ENCODE measurements around the gene DYNLT2B.
A peak's percentile ranks its signal among the peaks of the same experiment; 100 is the strongest.

Gene DYNLT2B

DNA sequence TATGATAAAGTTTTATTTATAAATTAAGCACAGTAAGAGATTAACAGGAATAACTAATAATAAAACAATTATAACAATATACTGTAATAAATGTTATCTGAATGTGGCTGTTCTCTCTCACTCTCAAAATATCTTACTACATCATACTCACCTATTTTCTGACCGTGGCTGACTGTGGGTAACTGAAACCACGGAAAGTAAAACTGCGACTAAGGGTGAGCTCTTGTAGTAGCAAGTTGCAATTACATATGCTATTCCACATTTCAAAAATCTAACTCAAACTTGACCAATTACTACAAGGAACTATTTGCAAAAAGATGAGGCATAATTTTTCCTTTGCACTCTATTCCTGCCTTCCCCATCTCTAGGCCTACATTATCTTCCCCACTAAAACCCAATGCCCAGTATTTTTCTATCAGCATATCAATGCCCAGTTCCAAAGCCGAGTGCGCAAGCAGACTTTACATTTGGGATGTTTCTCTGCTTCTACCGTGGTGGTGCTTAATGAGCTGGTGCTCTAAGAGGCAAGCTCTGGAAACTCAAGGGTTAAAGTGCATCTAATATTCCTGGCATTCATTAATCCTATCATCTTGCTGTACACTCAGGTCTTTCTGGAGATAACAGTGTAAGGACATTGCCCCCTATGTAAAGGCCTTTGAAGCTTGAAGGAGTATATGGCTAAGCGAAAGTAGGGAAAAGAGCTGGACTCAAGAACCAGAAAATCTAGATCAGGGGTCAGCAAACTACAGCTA is 37.2 kb downstream of the DYNLT2B start:
- peak overlapping the region; percentile 6 for H3K27ac ChIP-seq (ENCODE audit: low read depth, low read length)
- H3K36me3 ChIP-seq (ENCODE audit: control insufficient read depth in 1 of 2, insufficient read depth in 2 of 2, low read length in 2 of 2) = peaks cover 0 to 2% of the 10 kb centered on the region in 2 donors
- peak overlapping the region; percentile 12 to 28 for H3K9ac ChIP-seq (ENCODE audit: low read depth in 1 of 2, low read length in 2 of 2)
- H3K27me3 ChIP-seq (ENCODE audit: control insufficient read depth in 1 of 2, insufficient read depth in 2 of 2, low read length in 2 of 2) = no peaks in the 10 kb centered on the region
- peaks cover 35 to 42% of the 10 kb centered on the region in 2 donors for H3K4me1 ChIP-seq (ENCODE audit: control insufficient read depth in 1 of 2, insufficient read depth in 2 of 2, low read length in 2 of 2)
- peak overlapping the region; percentile 18 to 34 for H3K4me3 ChIP-seq (ENCODE audit: low read depth in 1 of 2, low read length in 2 of 2)
- no peaks in the 10 kb centered on the region for H3K9me3 ChIP-seq (ENCODE audit: control insufficient read depth in 1 of 2, low read length in 2 of 2)

DNA sequence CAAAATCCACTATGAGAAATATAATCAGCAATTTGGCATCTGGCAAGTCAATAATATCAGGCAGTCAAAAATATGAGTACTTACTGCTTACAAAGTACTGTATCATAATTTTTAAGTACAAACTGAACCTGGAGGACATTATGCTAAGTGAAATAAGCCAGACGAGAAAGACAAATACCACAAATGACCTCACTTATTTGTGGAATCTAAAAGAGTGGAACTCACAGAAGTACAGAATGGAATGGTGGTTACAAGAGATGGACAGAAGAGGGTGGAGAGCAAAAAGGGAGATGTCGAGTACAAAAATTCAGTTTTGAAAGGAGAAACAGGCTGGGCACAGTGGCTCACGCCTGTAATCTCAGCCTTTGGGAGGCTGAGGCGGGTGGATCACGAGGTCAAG is 42.9 kb downstream of the DYNLT2B start:
- H3K4me1 ChIP-seq (ENCODE audit: control insufficient read depth in 1 of 2, insufficient read depth in 2 of 2, low read length in 2 of 2) = peaks cover 13 to 27% of the 10 kb centered on the region in 2 donors
- no peak overlapping the region for H3K4me3 ChIP-seq (ENCODE audit: low read depth in 1 of 2, low read length in 2 of 2)
- no peaks in the 10 kb centered on the region for H3K27me3 ChIP-seq (ENCODE audit: control insufficient read depth in 1 of 2, insufficient read depth in 2 of 2, low read length in 2 of 2)
- H3K36me3 ChIP-seq (ENCODE audit: control insufficient read depth in 1 of 2, insufficient read depth in 2 of 2, low read length in 2 of 2) = peaks cover 2 to 26% of the 10 kb centered on the region in 2 donors
- H3K9ac ChIP-seq (ENCODE audit: low read depth in 1 of 2, low read length in 2 of 2) = no peak overlapping the region
- no peak overlapping the region for H3K27ac ChIP-seq (ENCODE audit: low read depth, low read length)
- H3K9me3 ChIP-seq (ENCODE audit: control insufficient read depth in 1 of 2, low read length in 2 of 2) = no peaks in the 10 kb centered on the region

DNA sequence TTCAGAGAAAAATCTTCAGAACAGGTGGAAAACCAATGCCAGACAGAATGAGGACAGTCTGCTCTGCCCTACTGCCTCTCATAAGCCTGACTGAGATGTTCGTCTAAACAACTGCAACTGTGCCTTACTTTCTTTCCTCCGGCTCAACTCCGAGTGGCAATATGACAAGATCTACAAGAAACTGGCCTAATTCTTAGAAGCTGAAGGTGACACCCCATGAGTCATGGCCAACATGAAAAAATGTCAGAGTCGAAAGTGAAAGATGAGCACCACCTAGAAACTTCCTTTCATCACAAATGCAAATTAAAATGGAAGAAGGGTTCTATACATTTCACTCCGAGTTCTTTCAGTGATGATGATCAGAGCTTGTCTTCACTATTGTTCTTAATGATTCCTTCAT is 43.5 kb downstream of the DYNLT2B start:
- H3K4me3 ChIP-seq (ENCODE audit: low read depth in 1 of 2, low read length in 2 of 2) = no peak overlapping the region
- H3K9ac ChIP-seq (ENCODE audit: low read depth in 1 of 2, low read length in 2 of 2) = no peak overlapping the region
- H3K27me3 ChIP-seq (ENCODE audit: control insufficient read depth in 1 of 2, insufficient read depth in 2 of 2, low read length in 2 of 2) = no peaks in the 10 kb centered on the region
- no peaks in the 10 kb centered on the region for H3K9me3 ChIP-seq (ENCODE audit: control insufficient read depth in 1 of 2, low read length in 2 of 2)
- peaks cover 4 to 29% of the 10 kb centered on the region in 2 donors for H3K36me3 ChIP-seq (ENCODE audit: control insufficient read depth in 1 of 2, insufficient read depth in 2 of 2, low read length in 2 of 2)
- H3K27ac ChIP-seq (ENCODE audit: low read depth, low read length) = no peak overlapping the region
- H3K4me1 ChIP-seq (ENCODE audit: control insufficient read depth in 1 of 2, insufficient read depth in 2 of 2, low read length in 2 of 2) = peaks cover 13 to 25% of the 10 kb centered on the region in 2 donors

DNA sequence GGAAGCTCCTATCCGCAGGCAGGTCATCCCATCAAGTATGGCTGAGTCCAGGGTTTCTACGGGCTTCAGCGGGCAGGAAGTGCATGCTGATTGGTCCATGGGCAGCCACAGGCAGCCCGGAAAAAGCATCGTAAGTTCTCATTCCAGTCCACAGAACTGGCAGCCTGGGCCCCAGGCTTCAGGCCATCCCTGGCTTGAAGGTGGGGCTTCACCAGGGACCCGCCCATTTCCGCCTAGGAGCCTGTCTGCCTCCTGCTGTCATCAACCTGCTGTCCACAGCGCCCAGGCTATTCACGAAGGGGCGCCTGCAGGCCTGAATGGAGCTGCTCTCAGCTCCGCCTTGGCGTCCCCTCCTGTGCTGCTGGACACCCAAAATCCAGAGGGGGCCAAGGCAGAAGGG is 44.4 kb downstream of the DYNLT2B start:
- no peak overlapping the region for H3K27ac ChIP-seq (ENCODE audit: low read depth, low read length)
- H3K36me3 ChIP-seq (ENCODE audit: control insufficient read depth in 1 of 2, insufficient read depth in 2 of 2, low read length in 2 of 2) = peaks cover 11 to 39% of the 10 kb centered on the region in 2 donors

DNA sequence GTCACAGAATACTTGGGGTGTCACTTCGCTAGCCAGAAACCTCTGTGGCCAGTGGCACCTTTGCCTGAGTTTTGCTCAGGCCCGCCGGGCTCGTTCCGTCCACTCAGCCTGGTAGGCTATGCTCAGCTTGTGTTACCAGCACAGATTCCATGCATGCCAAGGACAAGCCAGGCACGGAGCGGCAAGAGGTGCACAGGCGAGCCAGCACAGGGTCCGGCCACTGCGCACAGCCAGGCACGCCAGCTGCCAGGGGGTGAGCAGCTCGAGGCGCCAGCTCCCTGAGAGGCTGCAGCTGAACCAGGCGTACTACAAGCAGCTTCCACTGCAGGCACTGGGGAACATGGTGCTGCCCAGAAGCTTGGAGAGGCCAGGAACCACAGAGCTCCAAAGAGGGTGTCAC is 45.2 kb downstream of the DYNLT2B start:
- no peak overlapping the region for H3K4me3 ChIP-seq (ENCODE audit: low read depth in 1 of 2, low read length in 2 of 2)
- H3K4me1 ChIP-seq (ENCODE audit: control insufficient read depth in 1 of 2, insufficient read depth in 2 of 2, low read length in 2 of 2) = peaks cover 0 to 10% of the 10 kb centered on the region in 2 donors
- H3K9ac ChIP-seq (ENCODE audit: low read depth in 1 of 2, low read length in 2 of 2) = no peak overlapping the region
- no peaks in the 10 kb centered on the region for H3K9me3 ChIP-seq (ENCODE audit: control insufficient read depth in 1 of 2, low read length in 2 of 2)
- H3K27ac ChIP-seq (ENCODE audit: low read depth, low read length) = no peak overlapping the region
- no peaks in the 10 kb centered on the region for H3K27me3 ChIP-seq (ENCODE audit: control insufficient read depth in 1 of 2, insufficient read depth in 2 of 2, low read length in 2 of 2)
- peaks cover 11 to 46% of the 10 kb centered on the region in 2 donors for H3K36me3 ChIP-seq (ENCODE audit: control insufficient read depth in 1 of 2, insufficient read depth in 2 of 2, low read length in 2 of 2)

More for the DNA sequence above, 44.4 kb downstream of the DYNLT2B start:
- Histone ChIP-seq H3K9ac (ENCODE audit: low read depth in 1 of 2, low read length in 2 of 2) (no peak overlapping the region), H3K4me3 (ENCODE audit: low read depth in 1 of 2, low read length in 2 of 2) (no peak overlapping the region), H3K4me1 (ENCODE audit: control insufficient read depth in 1 of 2, insufficient read depth in 2 of 2, low read length in 2 of 2) (peaks cover 8 to 16% of the 10 kb centered on the region in 2 donors), H3K27me3 (ENCODE audit: control insufficient read depth in 1 of 2, insufficient read depth in 2 of 2, low read length in 2 of 2) (no peaks in the 10 kb centered on the region), H3K9me3 (ENCODE audit: control insufficient read depth in 1 of 2, low read length in 2 of 2) (no peaks in the 10 kb centered on the region)

DNA sequence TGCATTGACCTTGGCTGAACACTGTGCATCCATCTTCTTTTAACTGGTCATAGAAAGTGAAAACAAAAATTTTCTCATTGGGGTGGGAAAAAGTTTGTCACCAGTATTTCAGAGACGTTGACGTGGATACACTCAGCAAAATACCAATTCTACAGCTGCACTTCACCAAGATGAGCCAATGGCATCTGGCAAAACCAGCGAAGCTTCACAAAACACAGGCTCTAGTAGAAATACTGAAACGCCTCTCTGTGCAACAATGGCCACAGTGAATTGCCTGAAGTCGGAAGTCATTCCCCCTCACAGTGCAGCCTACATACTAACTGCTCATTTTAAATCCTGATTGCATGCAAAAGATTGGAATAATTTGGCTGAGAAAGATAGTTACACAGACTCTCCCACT is 47.5 kb downstream of the DYNLT2B start:
- no peaks in the 10 kb centered on the region for H3K9me3 ChIP-seq (ENCODE audit: control insufficient read depth in 1 of 2, low read length in 2 of 2)
- no peak overlapping the region for H3K4me3 ChIP-seq (ENCODE audit: low read depth in 1 of 2, low read length in 2 of 2)
- no peak overlapping the region for H3K27ac ChIP-seq (ENCODE audit: low read depth, low read length)
- no peak overlapping the region for H3K9ac ChIP-seq (ENCODE audit: low read depth in 1 of 2, low read length in 2 of 2)
- no peaks in the 10 kb centered on the region for H3K27me3 ChIP-seq (ENCODE audit: control insufficient read depth in 1 of 2, insufficient read depth in 2 of 2, low read length in 2 of 2)
- peaks cover 0 to 10% of the 10 kb centered on the region in 2 donors for H3K4me1 ChIP-seq (ENCODE audit: control insufficient read depth in 1 of 2, insufficient read depth in 2 of 2, low read length in 2 of 2)
- H3K36me3 ChIP-seq (ENCODE audit: control insufficient read depth in 1 of 2, insufficient read depth in 2 of 2, low read length in 2 of 2) = peaks cover 11 to 57% of the 10 kb centered on the region in 2 donors

DNA sequence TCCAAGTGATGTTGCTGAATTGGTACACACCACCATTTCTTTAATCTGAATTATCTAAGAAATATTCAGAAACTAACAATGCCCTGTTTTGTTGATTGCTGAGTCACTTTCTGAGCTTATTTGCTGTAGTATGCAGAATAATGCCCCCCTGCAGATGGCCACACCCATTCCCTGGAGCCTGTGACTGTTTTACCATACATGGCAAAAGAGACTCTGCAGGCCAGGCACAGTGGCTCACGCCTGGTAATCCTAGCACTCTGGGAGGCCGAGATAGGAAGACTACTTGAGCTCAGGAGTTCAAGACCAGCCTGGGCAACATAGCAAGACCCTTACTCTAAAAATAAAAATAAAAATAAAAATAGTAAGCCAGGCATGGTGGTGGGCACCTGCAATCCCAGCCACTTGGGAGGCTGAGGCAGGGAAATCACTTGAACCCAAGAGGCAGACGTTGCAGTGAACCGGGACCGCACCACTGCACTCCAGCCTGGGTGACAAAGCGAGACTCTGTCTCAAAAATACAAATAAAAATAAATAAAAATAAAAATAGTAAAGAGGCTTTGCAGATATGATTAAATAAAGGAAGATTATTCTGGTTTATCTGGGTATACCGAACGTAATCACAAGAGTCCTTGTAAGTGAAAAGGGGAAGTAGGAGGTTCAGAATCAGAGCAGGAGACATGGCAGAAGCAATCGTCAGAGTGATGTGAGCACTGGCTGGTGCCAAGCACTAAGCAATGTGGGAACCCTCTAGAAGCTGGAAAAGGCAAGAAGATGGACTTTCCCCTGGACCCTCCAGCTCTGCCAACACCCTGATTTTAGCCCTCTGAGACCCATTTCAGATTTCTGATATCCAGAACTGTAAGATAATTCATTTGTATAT is 49.5 kb downstream of the DYNLT2B start:
- Histone ChIP-seq H3K27me3 (ENCODE audit: control insufficient read depth in 1 of 2, insufficient read depth in 2 of 2, low read length in 2 of 2) (no peaks in the 10 kb centered on the region), H3K4me1 (ENCODE audit: control insufficient read depth in 1 of 2, insufficient read depth in 2 of 2, low read length in 2 of 2) (no peaks in the 10 kb centered on the region), H3K27ac (ENCODE audit: low read depth, low read length) (no peak overlapping the region), H3K9me3 (ENCODE audit: control insufficient read depth in 1 of 2, low read length in 2 of 2) (no peaks in the 10 kb centered on the region), H3K4me3 (ENCODE audit: low read depth in 1 of 2, low read length in 2 of 2) (no peak overlapping the region), H3K9ac (ENCODE audit: low read depth in 1 of 2, low read length in 2 of 2) (no peak overlapping the region), H3K36me3 (ENCODE audit: control insufficient read depth in 1 of 2, insufficient read depth in 2 of 2, low read length in 2 of 2) (peaks cover 11 to 64% of the 10 kb centered on the region in 2 donors)

DNA sequence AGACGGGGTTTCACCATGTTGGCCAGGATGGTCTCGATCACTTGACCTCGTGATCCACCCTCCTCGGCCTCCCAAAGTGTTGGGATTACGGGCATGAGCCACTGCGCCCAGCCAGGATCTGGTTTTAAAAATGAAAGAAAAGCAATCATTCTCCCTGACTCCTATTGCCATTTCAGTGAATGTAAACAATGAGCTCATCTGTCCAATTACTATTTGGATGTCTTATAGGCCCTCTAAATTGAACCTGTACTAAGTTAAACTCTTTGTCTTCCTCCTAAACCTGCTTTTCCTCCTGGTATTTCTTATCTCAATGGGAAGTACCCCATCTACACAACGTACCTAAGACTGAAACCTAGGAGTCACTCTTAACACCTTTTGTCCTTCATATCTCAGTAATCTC is 54.2 kb downstream of the DYNLT2B start:
- Histone ChIP-seq H3K4me3 (ENCODE audit: low read depth in 1 of 2, low read length in 2 of 2) (no peak overlapping the region), H3K27me3 (ENCODE audit: control insufficient read depth in 1 of 2, insufficient read depth in 2 of 2, low read length in 2 of 2) (no peaks in the 10 kb centered on the region), H3K27ac (ENCODE audit: low read depth, low read length) (no peak overlapping the region), H3K9ac (ENCODE audit: low read depth in 1 of 2, low read length in 2 of 2) (no peak overlapping the region), H3K36me3 (ENCODE audit: control insufficient read depth in 1 of 2, insufficient read depth in 2 of 2, low read length in 2 of 2) (peaks cover 3 to 48% of the 10 kb centered on the region in 2 donors), H3K9me3 (ENCODE audit: control insufficient read depth in 1 of 2, low read length in 2 of 2) (no peaks in the 10 kb centered on the region), H3K4me1 (ENCODE audit: control insufficient read depth in 1 of 2, insufficient read depth in 2 of 2, low read length in 2 of 2) (no peaks in the 10 kb centered on the region)

DNA sequence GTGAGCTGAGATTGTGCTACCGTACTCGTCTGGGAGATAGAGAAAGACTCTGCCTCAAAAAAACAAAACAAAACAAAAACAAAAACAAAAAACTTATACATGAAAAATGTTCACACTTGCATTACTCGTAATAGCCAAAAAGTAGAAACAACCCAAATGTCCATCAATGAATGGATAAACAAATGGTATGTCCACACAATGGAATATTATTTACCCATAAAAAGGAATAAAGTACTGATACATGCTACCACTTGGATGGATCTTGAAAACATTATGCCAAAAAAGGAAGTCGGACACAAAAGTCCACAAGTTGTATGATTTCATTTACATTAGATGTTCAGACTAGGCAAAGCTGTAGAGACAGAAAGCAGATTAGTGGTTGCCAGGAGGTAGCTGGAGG is 57.3 kb downstream of the DYNLT2B start:
- H3K27me3 ChIP-seq (ENCODE audit: control insufficient read depth in 1 of 2, insufficient read depth in 2 of 2, low read length in 2 of 2) = no peaks in the 10 kb centered on the region

DNA sequence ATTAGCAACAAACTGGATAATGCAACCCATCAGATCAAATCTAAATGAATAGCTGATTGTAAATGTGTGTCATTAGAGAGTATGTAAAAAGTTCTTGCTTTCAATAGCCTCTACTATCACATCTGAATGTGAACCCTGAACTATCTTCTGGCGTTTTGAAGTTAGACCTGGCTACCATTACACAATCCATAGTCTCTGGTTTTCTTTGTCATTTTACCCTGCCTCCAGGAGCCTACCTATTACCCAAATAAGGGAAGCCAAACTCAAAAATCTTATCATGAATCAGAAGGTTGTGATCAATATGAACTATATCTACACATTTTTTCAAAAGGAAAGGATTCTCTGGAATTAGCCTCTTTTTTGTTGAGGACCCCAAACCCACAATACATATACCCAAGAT is 62.3 kb downstream of the DYNLT2B start:
- Histone ChIP-seq H3K9ac (ENCODE audit: low read depth in 1 of 2, low read length in 2 of 2) (no peak overlapping the region), H3K4me1 (ENCODE audit: control insufficient read depth in 1 of 2, insufficient read depth in 2 of 2, low read length in 2 of 2) (no peaks in the 10 kb centered on the region), H3K36me3 (ENCODE audit: control insufficient read depth in 1 of 2, insufficient read depth in 2 of 2, low read length in 2 of 2) (peaks cover under 1 to 36% of the 10 kb centered on the region in 2 donors), H3K27ac (ENCODE audit: low read depth, low read length) (no peak overlapping the region), H3K4me3 (ENCODE audit: low read depth in 1 of 2, low read length in 2 of 2) (no peak overlapping the region), H3K27me3 (ENCODE audit: control insufficient read depth in 1 of 2, insufficient read depth in 2 of 2, low read length in 2 of 2) (no peaks in the 10 kb centered on the region), H3K9me3 (ENCODE audit: control insufficient read depth in 1 of 2, low read length in 2 of 2) (no peaks in the 10 kb centered on the region)

More for the DNA sequence above, 57.3 kb downstream of the DYNLT2B start:
- no peak overlapping the region for H3K4me3 ChIP-seq (ENCODE audit: low read depth in 1 of 2, low read length in 2 of 2)
- no peaks in the 10 kb centered on the region for H3K9me3 ChIP-seq (ENCODE audit: control insufficient read depth in 1 of 2, low read length in 2 of 2)
- H3K27ac ChIP-seq (ENCODE audit: low read depth, low read length) = no peak overlapping the region
- H3K4me1 ChIP-seq (ENCODE audit: control insufficient read depth in 1 of 2, insufficient read depth in 2 of 2, low read length in 2 of 2) = no peaks in the 10 kb centered on the region
- no peak overlapping the region for H3K9ac ChIP-seq (ENCODE audit: low read depth in 1 of 2, low read length in 2 of 2)
- H3K36me3 ChIP-seq (ENCODE audit: control insufficient read depth in 1 of 2, insufficient read depth in 2 of 2, low read length in 2 of 2) = peaks cover 3 to 44% of the 10 kb centered on the region in 2 donors

Measured in duodenal mucosa (tissue), 2 donors.